ENCODE data around the gene PIGW.

Gene PIGW

GRCh38 chr17:36545465-36546417 is 11.0 kb downstream of the PIGW start:
- H3K27me3 Mint-ChIP-seq: no peaks in the 10 kb centered on the region
- DNase-seq (peak; percentile 97), ATAC-seq (replicated peaks) (peak; percentile 77 to 80)
- peak overlapping the region; percentile 89 to 92 for H3K4me3 Mint-ChIP-seq
- H3K36me3 Mint-ChIP-seq: peaks cover 17 to 27% of the 10 kb centered on the region in 2 donors
- H3K27ac Mint-ChIP-seq: peak overlapping the region; percentile 97
- no peaks in the 10 kb centered on the region for H3K9me3 Mint-ChIP-seq
- peaks cover 12 to 26% of the 10 kb centered on the region in 2 donors for H3K4me1 Mint-ChIP-seq

DNA sequence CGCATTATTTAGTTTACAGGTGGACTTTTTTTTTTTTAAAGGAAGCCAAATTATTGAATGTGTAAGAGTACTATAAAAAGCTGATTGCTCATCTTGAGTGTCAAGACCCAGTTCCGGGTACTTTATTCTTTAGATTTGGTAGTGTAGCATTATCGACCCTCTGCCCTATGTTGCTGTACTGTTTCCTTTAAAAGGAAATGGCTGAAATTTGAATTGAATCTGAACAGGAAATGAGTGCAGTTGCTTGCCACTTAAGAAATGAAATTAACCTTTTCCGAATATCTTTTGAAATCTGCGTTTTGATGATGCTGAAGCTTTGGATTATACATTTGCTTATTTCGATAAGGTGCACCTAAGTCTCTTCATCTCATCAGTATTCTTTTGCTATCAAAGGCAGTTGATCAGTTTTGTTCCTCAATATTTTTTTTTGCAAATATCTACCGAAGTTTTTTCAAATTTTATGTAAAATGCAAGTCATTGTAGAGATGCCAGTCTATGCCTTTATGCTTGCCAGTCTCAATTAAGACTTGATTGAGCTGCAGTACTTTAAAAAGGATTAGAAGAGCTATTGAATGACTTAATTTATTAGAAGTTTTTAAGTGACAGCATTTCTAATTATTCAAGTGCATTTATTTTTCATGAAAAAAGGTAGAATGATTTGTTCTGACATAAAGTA is 11.8 kb downstream of the PIGW start:
- H3K27me3 Mint-ChIP-seq: no peaks in the 10 kb centered on the region
- H3K4me1 Mint-ChIP-seq: peaks cover 14 to 31% of the 10 kb centered on the region in 2 donors
- ATAC-seq (replicated peaks) (no peak), DNase-seq (no peak)
- peaks cover 18 to 30% of the 10 kb centered on the region in 2 donors for H3K36me3 Mint-ChIP-seq
- H3K4me3 Mint-ChIP-seq: peak overlapping the region; percentile 89 to 92
- H3K9me3 Mint-ChIP-seq: no peaks in the 10 kb centered on the region
- H3K27ac Mint-ChIP-seq: peak overlapping the region; percentile 97

- H3K4me1 Mint-ChIP-seq: peaks cover 14 to 35% of the 10 kb centered on the region in 2 donors
- H3K27ac Mint-ChIP-seq: peak overlapping the region; percentile 86
- H3K9me3 Mint-ChIP-seq: no peaks in the 10 kb centered on the region
- H3K4me3 Mint-ChIP-seq: peak overlapping the region; percentile 35 to 42
- ATAC-seq (replicated peaks): no peak
- DNase-seq: no peak
- H3K36me3 Mint-ChIP-seq: peaks cover 18 to 30% of the 10 kb centered on the region in 2 donors
- H3K27me3 Mint-ChIP-seq: no peaks in the 10 kb centered on the region
Measured at GRCh38 chr17:36547776-36548175, 13.0 kb downstream of the PIGW start.

DNA sequence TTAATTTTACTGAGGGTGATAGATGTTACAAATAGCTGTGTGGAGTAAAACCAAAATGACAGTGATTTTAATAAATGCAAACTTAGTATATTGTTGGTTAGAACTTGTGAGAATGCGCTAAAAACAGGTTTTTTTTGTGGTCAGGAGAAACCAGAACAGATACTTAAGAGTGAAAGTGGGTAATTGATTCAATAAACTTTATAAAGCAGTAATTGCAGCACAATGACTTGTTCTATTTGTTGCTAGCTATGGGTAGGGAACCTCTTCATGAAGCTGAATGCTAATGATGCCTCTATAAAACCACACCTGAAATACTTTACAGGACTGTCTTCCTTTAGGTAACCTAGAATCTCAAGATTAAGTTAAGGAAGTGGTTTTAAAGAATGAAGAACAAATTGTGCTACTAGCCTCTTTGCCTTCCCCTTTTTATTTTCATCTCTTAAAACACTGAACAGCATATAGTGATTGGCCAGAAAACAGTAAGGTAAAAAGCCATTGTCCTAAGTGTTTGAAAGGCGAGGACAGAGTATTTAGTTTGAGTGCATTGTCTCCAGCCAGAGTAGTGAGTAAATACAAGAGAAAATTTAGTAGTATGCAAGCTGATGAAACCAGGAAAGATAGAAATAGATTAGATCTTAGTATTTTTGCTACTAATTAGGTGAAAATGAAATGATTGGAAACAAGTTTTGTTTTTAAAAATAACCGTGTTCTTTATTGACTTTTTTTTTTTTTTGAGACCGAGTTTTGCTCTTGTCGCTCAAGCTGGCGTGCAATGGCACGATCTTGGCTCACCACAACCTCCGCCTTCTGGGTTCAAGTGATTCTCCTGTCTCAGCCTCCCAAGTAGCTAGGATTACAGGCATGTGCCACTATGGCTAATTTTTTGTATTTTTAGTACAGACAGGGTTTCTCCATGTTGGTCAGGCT is 16.0 kb downstream of the PIGW start:
- Mint-ChIP-seq H3K4me3 (peak overlapping the region; percentile 47 to 57), H3K27ac (peak overlapping the region; percentile 88), H3K27me3 (no peaks in the 10 kb centered on the region), H3K9me3 (no peaks in the 10 kb centered on the region), H3K4me1 (peaks cover 22 to 45% of the 10 kb centered on the region in 2 donors), H3K36me3 (peaks cover 19 to 29% of the 10 kb centered on the region in 2 donors)
- DNase-seq: no peak
- peak; percentile 61 to 76 for ATAC-seq (replicated peaks)

GRCh38 chr17:36553459-36553858 is 18.7 kb downstream of the PIGW start:
- no peak for ATAC-seq (replicated peaks)
- H3K27me3 Mint-ChIP-seq: no peaks in the 10 kb centered on the region
- H3K27ac Mint-ChIP-seq: no peak overlapping the region
- no peak for DNase-seq
- H3K4me1 Mint-ChIP-seq: peaks cover 24 to 42% of the 10 kb centered on the region in 2 donors
- no peak overlapping the region for H3K4me3 Mint-ChIP-seq
- H3K9me3 Mint-ChIP-seq: no peaks in the 10 kb centered on the region
- H3K36me3 Mint-ChIP-seq: peaks cover 27 to 35% of the 10 kb centered on the region in 2 donors

DNA sequence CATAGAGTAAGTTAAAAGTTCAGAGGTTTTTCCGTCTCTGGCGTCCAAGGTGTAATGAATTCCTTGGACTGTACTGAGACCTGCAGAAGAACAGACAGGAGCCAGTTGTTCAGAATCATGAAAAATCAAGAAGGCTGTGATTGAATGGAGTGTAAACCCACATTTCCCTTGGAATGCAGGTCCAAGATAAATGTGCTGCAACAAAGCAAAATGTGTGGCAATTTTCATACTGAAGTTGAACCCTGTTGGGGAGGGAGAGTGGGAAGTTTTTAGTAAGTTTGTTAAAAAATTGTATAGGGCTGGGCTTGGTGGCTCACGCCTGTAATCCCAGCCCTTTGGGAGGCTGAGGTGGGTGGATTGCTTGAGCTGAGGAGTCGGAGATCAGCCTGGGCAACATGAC is 31.3 kb downstream of the PIGW start:
- Mint-ChIP-seq H3K27ac (peak overlapping the region; percentile 42), H3K4me3 (no peak overlapping the region), H3K4me1 (peaks cover 6 to 11% of the 10 kb centered on the region in 2 donors), H3K27me3 (no peaks in the 10 kb centered on the region), H3K9me3 (no peaks in the 10 kb centered on the region), H3K36me3 (peaks cover 31 to 50% of the 10 kb centered on the region in 2 donors)
- ATAC-seq (replicated peaks) (no peak), DNase-seq (no peak)

DNA sequence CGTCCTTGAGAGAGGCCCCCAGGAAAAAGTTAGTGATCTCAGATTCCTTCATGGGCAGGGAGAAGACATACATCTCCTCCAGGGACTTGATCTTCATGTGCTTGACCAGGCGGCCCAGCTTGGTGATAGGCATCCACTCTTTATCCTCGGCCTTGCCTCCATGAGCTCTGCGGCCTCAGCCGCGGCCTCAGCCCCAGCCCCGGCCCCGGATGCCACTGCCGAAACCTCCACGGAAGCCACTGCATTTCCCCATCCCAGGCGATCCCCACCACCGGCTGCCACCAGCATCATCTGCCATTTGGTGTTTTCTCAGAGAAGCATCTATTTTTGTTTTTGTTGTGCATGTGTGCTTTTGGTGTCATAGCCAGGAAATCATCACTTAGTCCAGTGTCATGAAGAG is 40.2 kb downstream of the PIGW start:
- Mint-ChIP-seq H3K27ac (no peak overlapping the region), H3K36me3 (peaks cover 21 to 48% of the 10 kb centered on the region in 2 donors), H3K27me3 (no peaks in the 10 kb centered on the region), H3K9me3 (no peaks in the 10 kb centered on the region), H3K4me1 (peaks cover 4% of the 10 kb centered on the region in 2 donors), H3K4me3 (no peak overlapping the region)
- no peak for ATAC-seq (replicated peaks)
- DNase-seq: no peak

- H3K9me3 Mint-ChIP-seq: no peaks in the 10 kb centered on the region
Measured at GRCh38 chr17:36576793-36577192, 42.0 kb downstream of the PIGW start.

DNA sequence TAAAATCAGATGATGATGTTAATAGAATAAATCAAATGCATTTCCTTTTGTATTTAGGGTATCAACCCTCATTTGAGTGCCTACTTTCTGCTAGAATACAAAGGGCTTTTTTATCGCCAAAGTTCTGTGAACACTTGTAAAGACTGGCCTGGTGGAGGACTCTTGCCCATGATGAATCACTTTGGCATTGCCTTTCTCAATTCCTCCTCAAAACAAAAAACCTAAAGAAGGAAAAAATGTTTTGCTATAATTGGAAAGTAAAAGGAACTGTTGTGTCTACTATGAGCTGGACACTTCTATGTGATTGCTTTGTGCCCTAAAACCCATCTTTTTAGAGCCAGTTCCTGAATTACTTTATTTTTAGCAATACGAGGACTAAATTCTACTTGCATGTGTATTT is 43.9 kb downstream of the PIGW start:
- ATAC-seq (replicated peaks) (no peak), DNase-seq (no peak)
- Mint-ChIP-seq H3K27ac (no peak overlapping the region), H3K9me3 (no peaks in the 10 kb centered on the region), H3K27me3 (no peaks in the 10 kb centered on the region), H3K36me3 (peaks cover 29 to 36% of the 10 kb centered on the region in 2 donors), H3K4me1 (peaks cover 0 to 4% of the 10 kb centered on the region in 2 donors), H3K4me3 (no peak overlapping the region)

More at GRCh38 chr17:36576793-36577192, 42.0 kb downstream of the PIGW start:
- ATAC-seq (replicated peaks): no peak
- Mint-ChIP-seq H3K27ac (no peak overlapping the region), H3K4me1 (peaks cover 4% of the 10 kb centered on the region in 2 donors), H3K4me3 (no peak overlapping the region), H3K36me3 (peaks cover 32 to 48% of the 10 kb centered on the region in 2 donors), H3K27me3 (no peaks in the 10 kb centered on the region)
- no peak for DNase-seq

DNA sequence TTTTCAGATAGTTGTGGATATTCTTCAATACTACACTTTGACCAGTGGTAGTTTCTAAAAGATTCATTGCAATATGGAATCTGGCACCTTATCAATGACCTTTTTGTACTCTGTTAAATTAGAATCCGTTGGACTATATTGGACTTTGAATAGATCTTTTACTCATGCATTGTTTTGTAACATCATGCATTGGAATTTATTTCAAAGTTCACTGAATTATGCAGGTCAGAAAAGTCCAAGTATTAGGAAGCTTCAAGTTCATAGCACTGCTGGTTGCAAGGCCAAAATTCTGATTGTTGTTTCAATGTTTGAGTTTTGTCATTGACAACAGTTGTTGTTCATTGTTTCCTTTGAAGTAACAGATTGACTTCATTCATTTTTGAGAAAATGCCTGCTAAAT is 49.0 kb downstream of the PIGW start:
- Mint-ChIP-seq H3K36me3 (peaks cover 28 to 34% of the 10 kb centered on the region in 2 donors), H3K27ac (peak overlapping the region; percentile 14), H3K9me3 (no peaks in the 10 kb centered on the region), H3K27me3 (no peaks in the 10 kb centered on the region), H3K4me3 (no peak overlapping the region), H3K4me1 (peaks cover 0 to 3% of the 10 kb centered on the region in 2 donors)
- DNase-seq: no peak
- no peak for ATAC-seq (replicated peaks)

DNA sequence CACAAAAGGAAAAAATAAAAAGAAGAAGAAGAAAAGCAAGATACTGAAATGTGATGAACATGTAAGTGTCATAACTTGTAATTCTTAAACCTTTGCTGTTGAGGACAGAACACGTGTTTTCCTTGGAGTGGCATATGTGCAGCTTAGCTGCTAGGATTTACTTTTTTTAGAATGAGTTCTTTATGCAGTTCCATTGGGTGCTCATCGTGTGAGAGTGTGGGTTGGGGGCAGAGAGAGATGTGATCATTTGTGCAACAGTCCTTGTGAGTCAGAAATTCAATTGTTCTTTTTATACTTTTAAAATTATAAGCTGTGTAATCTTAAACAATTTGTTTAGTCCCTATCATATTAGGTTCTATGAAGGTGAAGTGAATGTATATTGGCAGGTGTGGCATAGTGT is 51.4 kb downstream of the PIGW start:
- ATAC-seq (replicated peaks) (no peak), DNase-seq (no peak)
- peaks cover 2 to 4% of the 10 kb centered on the region in 2 donors for H3K4me1 Mint-ChIP-seq
- no peaks in the 10 kb centered on the region for H3K9me3 Mint-ChIP-seq
- H3K27me3 Mint-ChIP-seq: no peaks in the 10 kb centered on the region
- peaks cover 18 to 21% of the 10 kb centered on the region in 2 donors for H3K36me3 Mint-ChIP-seq
- no peak overlapping the region for H3K4me3 Mint-ChIP-seq
- H3K27ac Mint-ChIP-seq: peak overlapping the region; percentile 51

Data from stimulated activated naive B cell treated with anti-CD40 and anti-IgM and Interleukin-4, amounts not matched to agents 10 μg/mL and 1 μg/mL and 100 μg/mL, for 72 hours (primary cell).